Activated CD8-positive, alpha-beta memory T cell treated with anti-CD3 and anti-CD28 coated beads for 36 hours (primary cell): ENCODE results near the gene C1QTNF8. TPM values are rescaled to one million over a fixed set of nuclear protein-coding genes. Genes with fewer than 3 reads are reported as not detected.

Source experiments
- CTCF ChIA-PET: fragments of 350-600 bp; sonication (Branson Sonifier 250); formaldehyde crosslinking; loops from one replicate; lab custom pipeline; 2021; ENCODE audit warnings: antibody characterized with exemption; lab: Charles Lee
- POLR2A ChIA-PET: fragments of 350-600 bp; sonication (Branson Sonifier 250); formaldehyde crosslinking; loops from one replicate; lab custom pipeline; 2021; ENCODE audit warnings: antibody characterized with exemption; lab: Charles Lee
- total RNA-seq, 2 experiments: library from RNA; stranded (reverse); gene quantifications; one replicate each; pipeline ENCODE4 v1.2.3, GENCODE V29; 2021

Gene C1QTNF8, protein sequence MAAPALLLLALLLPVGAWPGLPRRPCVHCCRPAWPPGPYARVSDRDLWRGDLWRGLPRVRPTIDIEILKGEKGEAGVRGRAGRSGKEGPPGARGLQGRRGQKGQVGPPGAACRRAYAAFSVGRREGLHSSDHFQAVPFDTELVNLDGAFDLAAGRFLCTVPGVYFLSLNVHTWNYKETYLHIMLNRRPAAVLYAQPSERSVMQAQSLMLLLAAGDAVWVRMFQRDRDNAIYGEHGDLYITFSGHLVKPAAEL
- total RNA-seq, result not detected

DNA sequence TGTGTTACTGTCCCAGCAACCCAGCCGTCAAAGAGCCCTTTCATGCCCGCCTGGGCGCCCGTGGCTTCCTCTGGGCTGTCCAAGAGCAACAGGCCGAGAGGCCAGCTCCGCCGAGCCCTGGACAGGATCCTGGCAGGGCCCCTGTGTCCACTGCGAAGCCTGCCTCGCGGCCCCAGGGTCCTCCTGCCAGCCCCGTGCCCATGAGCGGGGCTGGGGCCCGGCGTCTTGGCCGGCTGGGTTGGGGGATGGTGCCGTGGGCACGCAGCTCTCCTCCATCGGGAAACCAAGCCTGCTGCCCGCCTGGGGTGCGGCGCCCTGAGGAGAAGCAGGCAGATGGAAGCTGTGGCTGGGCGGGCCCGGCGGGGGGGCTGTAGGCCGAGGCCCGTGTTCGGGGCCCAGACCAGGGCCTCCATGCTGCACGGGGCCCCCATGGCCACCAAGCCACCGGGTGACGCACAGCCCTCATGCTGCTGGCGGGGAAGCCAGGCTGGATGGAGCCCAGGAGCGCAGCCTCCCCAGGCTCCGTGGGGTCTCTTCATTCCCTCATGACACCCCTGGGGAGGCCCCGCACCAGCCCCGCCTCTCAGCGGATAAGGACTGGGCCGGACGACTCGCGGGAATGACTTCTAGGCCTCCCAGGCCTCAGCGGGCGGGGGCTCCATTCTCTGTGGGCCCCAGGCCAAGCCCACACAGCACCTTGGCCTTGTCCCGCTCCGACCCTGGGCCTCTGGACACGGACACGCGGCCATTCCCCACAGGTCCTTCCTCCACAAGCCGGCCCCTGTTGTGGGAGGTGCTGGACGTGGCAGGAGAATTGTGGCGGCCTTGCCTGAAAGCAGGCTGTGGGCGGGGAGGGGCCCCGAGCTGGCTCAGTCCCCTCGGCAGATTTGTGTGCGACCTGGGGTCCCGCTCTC lies at the start of gene C1QTNF8:
Gene C1QTNF8, minus strand, starts transcription at position 76 of the 914 bp plus-strand sequence. CDS start 1,322 bp downstream, outside the sequence.
- ChIA-PET POLR2A (no interaction called here), CTCF (no interaction called here)

DNA sequence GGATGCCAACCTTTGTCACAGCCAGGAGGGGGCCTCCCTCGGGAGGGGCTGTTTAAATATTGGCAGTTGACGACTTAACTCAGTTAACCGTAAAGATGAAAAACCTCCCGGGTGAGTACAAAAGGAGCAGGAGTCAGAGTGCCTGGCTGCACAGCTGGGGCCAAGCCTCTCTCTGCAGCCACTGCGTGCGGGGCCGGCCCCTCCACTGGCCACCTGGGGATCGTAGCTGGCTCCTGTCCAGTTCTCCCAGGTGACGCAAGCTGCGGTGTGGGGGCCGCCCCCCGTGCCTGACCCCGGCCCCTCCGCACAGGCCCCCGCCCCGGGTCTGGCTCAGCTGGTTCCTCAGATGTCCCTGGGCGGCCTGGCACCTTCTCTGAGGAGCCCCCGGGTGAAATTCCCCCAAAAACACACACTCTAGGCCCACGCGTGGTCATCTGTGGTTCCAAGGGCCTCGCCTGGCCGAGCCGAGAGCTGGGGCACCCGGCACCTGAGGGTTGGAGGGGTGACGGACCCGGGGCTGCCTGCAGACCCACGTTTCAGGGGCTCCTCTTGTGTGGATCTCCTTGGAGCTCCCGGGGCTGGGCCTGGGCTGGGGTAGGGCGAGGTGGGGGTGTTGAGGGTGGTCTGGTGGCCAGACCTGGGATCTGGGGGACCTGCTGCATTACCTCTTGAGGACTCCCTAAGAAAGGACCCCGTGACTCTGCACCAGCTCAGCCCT lies 49.5 kb upstream of the C1QTNF8 start:
- ChIA-PET POLR2A (no interaction called here), CTCF (no interaction called here)

DNA sequence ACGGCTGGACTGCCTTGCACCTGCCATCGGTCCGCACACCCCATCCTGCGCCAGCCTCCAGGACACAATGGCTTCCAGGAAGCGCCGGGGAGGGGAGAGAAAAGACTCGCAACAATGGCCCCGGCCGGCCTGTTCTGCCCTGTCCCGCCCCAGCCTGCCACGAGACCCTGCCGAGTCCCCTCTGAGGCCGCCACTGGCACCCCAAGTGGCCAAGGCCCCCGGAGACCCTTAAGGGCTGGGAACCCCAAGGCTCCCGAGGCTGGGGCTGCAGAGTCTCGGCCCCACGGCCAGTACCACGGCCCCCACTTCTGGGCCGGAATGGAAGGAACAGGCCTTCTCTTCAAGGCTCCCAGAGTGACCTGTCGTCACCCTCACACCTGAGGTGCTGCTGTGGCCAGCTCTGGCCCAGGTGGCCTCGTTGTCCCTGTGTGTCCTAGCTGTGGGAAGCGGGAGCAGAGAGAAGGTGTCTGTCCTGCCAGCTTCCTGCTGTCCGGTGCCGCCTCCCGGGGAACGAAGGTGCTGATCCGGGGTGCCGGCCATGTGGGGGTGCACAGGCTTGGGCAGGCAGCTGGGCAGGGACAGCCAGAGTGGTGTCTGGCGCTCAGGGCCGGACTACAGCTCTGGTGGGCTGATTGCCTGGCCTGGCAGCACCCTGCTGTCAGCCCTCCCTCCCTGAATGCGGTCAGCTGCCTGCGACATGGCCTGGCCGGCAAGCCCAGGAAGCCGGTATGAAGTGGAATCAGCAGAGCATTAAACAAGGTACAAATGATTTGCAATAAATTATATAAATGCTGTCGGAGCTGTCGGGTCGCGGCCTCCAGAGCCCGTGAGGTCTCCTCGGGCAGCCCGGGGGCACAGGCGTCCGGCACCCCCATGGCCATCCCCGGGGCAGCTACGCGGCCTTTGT lies 48.7 kb upstream of the C1QTNF8 start:
- POLR2A ChIA-PET, result interaction anchor here (0.6 kb wide), 1 partner anchor 285 kb away, joined by 3 read pairs; no protein-coding TSS in a partner anchor
- CTCF ChIA-PET, result no interaction called here

DNA sequence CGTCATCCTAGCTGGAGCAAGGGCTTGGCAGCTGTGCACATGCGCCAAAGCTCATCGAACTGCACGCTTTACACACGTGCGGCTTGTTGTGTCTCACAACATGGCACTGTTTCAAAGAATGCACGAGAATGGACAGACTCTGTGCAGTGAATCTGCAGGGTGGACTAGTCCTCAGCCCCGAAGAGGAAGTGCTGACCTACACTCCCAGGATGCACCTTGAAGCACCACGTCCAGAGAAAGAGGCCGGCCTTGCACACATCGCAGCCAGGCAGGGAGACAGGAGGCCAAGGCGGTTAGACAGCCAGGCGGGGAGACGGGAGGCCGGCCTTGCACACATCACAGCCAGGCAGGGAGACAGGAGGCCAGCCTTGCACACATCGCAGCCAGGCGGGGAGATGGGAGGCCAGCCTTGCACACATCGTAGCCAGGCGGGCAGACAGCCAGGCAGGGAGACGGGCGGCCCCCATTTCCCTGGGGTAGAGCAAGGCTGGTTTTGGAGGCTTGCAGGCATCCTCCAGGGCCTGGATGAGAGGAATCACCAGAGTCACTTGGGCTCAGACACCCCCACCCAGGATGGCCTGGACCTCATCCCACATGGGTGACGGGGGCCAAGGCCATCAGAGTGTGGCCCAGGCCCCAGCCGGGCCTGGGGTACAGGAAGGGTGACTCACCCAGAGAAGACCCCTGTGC lies 47.9 kb upstream of the C1QTNF8 start:
- ChIA-PET CTCF (no interaction called here), POLR2A (interaction anchor here (0.7 kb wide), 1 partner anchor 680 kb away, joined by 4 read pairs; no protein-coding TSS in a partner anchor)

DNA sequence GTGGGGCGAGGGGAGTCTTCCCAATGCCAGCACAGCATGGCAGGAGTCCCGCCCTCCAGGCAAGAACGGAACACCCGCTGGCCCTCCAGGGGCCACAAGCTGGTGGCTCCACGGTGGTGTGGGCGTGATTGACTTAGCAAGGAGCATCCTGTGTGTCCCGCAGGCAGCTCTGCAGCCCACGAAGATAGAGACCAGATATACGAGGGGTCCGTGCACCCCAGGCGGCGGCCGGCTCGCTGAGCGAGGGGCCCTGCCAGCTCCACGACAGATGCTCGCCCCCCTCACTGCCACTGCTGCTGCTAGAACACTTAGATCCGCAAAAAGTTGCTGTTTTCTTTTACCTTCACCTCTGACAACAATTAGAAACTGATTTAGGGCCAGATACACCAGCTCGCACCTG lies 46.9 kb upstream of the C1QTNF8 start:
- CTCF ChIA-PET, result no interaction called here
- POLR2A ChIA-PET, result no interaction called here

DNA sequence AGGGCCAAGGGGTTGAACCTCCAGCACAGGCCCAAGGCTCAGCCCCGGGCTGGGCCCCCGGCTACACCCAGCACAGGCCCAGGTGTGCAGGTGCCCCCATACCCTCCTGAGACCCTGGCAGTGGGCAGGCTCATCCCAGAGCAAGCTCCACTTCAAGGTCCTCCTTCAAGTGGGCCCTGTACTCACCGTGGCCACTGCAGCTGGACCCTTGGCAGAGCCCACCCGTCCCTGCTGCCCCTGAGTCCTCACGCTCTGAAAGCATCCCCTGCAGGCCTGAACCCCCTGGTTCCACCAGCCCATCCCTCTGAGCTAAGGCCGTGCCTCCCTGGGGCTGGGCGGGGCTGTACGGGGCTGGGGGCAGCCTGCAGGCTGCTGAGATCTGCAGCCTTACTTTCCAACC lies 45.7 kb upstream of the C1QTNF8 start:
- CTCF ChIA-PET, result no interaction called here

DNA sequence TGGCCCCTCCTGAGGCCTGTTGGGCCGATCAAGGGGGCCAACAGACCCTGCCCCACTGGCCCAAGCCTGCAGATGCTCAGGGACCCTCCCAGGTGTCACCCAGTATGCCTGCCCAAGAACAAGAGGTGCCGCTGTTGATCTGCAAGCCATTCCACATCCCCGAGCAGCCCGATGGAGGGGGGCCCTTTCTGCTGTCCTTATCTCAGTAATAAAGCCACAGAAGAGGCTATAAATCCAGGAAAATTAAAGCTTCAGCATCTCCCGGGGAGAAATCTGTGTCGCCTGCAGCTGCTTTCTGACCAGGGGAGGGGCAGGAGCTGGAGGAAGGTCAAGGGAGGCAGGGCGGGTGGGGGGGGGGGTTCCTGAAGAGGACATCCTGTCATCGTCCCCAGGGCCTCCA lies 45.1 kb upstream of the C1QTNF8 start:
- CTCF ChIA-PET, result no interaction called here
- POLR2A ChIA-PET, result no interaction called here

More for the DNA sequence above, 45.7 kb upstream of the C1QTNF8 start:
- POLR2A ChIA-PET, result no interaction called here

DNA sequence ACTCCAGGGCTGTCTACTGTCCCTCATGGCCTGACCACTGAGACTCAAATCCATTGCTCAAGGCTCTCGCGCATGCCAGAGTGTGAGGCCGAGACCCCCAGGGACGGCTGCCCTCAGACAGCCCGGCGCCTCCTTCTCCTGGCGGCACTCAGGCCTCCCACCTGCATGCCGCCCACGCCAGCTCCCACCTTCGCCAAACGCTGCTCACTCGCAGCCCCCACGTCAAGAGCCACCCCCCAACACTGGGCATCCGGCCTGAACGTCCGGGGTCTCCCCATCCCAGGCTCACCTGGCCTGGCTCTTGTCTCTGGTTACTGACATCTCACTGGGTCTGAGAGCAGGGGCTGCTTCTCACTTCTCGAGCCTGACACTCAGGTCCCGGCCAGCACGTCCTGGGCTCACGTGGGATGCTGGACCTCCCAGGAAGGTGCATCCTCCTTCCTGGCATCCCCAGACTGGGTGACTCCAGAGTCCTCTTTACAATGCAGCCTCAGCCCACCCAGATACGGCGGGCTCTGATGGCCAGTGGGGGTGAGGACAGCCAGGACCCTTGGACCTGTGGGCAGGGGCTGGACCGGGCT lies 44.6 kb upstream of the C1QTNF8 start:
- CTCF ChIA-PET, result no interaction called here
- POLR2A ChIA-PET, result no interaction called here

DNA sequence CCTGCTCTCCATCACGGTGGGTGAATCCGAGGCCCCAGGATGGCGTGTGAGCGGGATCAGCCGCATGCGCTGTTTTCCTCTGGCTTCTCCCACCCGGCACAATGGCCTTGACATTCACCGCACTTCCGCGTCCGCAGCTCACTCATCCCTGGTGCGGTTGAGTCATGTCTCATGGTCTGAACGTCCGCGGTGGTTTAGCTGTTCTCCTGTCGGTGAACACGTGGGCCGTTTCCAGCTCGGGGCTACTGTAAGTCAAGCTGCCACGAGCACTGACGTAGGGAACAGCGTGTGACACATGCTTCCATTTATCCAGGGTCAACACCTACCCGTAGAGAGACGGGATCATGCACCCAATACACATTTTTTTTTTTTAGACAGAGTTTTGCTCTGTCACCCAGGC lies 41.6 kb upstream of the C1QTNF8 start:
- ChIA-PET POLR2A (no interaction called here), CTCF (no interaction called here)

DNA sequence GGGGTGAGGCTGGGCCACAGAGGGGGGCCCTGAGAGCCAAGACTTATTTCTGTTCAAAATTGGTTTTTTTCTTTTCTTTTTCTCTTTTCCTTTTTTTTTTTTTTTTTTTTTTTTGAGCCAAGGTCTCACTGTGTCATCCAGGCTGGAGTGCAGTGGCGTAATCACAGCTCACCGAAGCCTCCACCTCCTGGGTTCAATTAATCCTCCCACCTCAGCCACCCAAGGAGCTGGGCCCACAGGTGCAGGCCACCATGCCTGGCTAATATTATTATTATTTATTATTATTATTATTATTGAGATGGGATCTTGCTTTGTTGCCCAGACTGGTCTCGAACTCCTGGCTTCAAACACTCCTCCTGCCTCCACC lies 39.4 kb upstream of the C1QTNF8 start:
- POLR2A ChIA-PET, result no interaction called here
- CTCF ChIA-PET, result no interaction called here

DNA sequence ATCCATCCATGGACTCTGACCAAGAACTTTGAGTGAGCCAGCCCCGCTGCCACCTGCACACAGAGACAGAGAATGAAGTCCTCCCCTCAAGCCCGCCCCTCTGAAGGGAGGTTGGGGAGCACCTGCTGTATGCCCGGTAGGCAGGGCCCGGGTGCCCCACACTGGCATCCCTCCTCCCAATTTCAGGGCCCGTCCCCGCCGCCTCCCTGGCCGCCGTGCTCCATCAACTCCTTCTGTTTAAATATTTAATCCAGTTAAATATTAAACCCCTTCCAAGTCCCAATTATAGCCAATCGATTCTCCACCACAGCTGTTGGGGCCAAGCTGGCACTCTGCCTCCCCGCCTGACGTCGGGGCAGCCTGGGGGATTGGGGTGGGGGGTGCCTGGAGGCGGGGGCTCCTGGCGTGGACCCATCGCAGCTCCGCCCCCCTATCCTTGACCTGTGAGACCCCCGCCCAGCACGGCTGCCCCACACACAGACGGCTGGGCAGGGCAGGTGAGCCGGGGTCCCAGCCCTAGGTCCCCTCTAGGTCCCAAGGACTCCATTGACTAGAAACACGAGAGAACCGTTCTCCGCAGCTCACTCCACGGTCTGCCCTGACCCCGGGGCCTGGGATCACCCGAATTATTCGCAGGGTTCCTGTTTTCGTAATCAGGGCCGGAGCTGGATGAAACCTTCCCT lies 38.9 kb upstream of the C1QTNF8 start:
- POLR2A ChIA-PET, result no interaction called here
- CTCF ChIA-PET, result no interaction called here

DNA sequence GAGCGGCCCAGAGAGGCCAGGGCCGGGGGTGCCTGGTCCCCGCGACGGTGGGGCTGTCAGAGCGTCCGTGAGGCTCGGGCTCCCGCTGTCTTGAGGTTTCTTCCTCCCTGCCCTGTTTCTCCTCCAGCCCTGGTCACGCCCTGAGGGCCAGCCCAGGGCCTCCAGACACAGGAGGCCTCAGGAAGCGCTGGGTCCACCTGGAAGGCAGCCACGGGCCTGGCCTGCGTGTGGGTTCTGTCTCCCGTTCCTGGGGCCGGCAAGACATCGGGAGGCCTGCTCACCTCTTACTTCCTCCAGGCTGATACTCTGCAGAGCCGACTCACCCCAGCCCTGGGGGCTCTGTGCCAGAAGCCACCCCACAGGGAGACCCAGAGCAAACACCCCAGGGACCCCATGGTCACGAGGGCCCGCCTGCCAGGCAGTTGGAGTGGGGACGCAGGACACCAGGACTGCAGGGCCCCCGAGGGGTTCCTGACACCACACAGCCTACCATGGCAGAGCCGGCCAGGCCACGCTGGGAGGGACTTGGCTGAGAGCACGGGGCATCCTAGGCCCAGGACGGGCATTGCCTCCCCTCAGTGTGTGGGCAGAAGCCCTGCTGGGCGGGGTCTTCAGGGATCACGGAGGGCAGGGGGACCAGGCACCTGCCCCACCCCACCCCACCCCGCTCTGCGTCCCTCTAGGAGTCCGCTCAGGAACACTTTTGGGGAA lies 37.9 kb upstream of the C1QTNF8 start:
- POLR2A ChIA-PET, result no interaction called here
- CTCF ChIA-PET, result no interaction called here

DNA sequence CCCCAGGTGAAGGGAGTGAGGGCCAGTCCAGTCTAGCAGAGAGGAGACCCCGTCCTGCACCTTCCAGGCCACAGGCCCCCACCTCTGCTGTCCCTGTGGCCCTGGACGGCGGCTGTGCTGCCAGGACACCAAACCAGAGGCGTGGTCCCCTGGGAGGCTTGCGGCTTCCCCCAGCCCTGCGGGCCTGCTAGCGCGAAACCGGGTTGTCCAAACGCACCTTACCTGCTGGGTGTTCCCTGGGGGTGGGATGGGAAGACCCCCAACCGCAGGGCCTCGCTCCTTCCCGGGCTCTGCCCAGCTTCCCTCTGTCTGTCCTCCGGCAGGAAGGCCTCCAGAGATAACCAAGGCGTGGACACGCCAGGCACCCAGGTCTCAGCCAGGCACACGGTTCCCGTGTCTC lies 37.2 kb upstream of the C1QTNF8 start:
- ChIA-PET CTCF (no interaction called here), POLR2A (no interaction called here)

DNA sequence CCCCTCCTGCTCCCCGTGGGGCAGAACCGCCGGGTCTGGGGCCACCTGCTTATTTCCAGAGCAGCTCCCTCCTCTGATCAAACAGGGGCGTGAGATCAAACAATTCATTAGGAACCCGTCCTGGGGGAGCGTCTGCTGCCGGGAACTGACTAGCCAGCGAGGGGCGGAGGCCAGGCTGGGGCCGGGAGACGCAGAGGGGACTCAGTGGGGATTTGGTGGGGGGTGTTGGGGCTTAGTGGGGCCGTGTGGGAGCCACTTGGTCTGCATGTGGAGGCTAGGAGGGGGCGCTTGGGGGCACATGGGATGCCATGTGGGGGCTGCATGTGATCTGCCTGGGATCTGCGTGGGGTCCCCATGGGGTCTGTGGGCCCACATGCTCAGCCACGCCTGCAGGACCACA lies 36.4 kb upstream of the C1QTNF8 start:
- CTCF ChIA-PET, result no interaction called here

DNA sequence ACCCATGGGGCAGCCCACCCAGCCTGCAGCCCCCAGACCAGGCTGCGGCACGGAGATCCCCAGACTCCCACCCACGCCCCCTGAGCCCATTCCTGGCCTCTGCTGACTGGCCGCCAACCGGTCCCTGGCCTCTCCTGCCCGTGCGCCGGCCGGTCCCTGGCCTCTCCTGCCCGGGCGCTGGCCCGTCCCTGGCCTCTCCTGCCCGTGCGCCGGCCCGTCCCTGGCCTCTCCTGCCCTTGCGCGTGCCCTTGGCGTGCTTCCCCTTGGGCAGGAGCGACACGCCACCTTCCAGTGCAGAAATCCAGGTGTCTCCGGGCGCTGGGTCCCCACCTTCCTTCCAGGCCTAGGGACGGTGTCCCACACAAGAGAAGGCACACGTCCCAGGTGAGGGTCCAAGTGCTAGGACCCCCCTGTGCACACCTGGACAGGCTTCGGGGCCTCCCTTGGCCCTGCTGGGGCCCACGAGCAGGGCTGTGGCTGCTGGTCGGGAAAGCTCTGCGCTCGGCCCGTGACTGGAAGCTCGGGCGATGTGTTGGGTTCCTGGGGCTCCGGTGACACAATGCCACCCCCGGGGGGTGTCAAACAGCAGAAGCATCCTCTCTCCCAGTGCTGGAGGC lies 35.4 kb upstream of the C1QTNF8 start:
- POLR2A ChIA-PET, result no interaction called here
- CTCF ChIA-PET, result no interaction called here

More for the DNA sequence above, 36.4 kb upstream of the C1QTNF8 start:
- POLR2A ChIA-PET, result no interaction called here

DNA sequence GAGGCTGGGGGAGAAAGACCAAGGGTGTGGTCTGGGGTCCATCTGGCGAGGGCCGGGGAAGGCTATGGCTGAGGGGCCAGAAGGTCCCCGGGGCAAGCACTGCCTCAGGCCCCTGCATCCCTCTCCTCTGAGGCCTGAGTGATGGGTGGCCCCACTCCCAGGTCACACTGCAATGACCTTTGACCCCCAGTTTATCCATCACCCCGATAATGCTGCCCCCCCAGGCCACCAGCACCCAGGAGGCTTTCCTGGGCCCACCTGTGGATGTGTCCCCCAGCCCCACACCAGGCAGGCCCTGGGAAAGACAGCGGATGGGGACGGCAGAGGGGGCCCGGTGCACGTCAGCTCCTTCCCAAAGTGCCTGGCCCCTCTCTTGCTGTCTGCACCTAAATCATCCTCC lies 34.3 kb upstream of the C1QTNF8 start:
- ChIA-PET POLR2A (no interaction called here), CTCF (no interaction called here)
